Fibroblast of pulmonary artery (primary cell): ENCODE results near the gene LMF1.

Source experiments
- DNase-seq: peaks from one replicate; pipeline ENCODE4 v3.0.0-alpha.2; 2010; ENCODE audit warnings: low read depth
- H3K4me3 ChIP-seq: replicated peaks from 2 replicates; pipeline ENCODE4 v1.5.1; 2011; ENCODE audit warnings: low read depth, mild to moderate bottlenecking, control low read depth, low read length, moderate library complexity
- TF ChIP-seq, protein P1 (sequence below): IDR thresholded peaks from 2 replicates; pipeline ENCODE4 v1.5.1; 2011; ENCODE audit warnings: mild to moderate bottlenecking, control low read depth, low read length, inconsistent platforms; ENCODE audit errors: missing control alignments

LMF1 gene

DNA sequence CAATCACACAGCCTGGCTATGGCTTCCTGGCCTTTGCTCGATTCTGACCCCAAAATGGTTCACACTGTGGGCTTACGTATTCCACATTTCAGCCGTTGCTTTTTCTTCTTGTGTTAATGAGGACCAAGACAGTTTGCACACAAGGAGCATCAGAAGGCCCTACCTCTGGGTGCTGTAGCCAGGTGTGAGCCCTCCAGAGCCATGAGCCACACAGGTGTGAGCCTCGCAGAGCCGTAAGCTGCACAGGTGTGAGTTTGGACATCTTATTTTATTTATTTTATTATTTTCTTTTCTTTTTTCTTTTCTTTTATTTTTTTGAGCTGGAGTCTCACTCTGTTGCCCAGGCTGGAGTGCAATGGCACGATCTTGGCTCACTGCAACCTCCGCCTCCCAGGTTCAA is 70.6 kb downstream of the LMF1 start:
- TF ChIP-seq, protein P1, sequence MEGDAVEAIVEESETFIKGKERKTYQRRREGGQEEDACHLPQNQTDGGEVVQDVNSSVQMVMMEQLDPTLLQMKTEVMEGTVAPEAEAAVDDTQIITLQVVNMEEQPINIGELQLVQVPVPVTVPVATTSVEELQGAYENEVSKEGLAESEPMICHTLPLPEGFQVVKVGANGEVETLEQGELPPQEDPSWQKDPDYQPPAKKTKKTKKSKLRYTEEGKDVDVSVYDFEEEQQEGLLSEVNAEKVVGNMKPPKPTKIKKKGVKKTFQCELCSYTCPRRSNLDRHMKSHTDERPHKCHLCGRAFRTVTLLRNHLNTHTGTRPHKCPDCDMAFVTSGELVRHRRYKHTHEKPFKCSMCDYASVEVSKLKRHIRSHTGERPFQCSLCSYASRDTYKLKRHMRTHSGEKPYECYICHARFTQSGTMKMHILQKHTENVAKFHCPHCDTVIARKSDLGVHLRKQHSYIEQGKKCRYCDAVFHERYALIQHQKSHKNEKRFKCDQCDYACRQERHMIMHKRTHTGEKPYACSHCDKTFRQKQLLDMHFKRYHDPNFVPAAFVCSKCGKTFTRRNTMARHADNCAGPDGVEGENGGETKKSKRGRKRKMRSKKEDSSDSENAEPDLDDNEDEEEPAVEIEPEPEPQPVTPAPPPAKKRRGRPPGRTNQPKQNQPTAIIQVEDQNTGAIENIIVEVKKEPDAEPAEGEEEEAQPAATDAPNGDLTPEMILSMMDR: no peak
- no peak for DNase-seq
- no peak overlapping the region for H3K4me3 ChIP-seq

DNA sequence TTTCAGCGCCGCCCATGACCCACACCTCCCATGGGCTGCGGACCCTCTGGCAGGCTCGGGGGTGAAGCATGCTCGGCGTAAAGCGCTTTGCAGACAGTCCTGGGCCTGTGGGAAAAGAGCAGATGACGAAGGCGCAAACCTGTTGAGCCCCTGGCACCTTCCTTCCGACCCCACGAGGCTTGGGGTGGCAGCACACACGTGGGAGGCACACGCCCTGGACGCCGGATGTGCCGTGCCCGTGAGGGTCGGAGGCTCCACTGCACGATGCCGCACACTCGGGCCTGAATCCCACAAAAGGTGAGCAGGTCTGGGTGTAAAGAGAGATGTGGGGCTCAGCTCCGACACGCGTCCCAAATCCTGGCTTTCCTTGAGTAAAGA is 71.1 kb downstream of the LMF1 start:
- no peak overlapping the region for H3K4me3 ChIP-seq
- no peak for DNase-seq
- TF ChIP-seq, protein P1: no peak

DNA sequence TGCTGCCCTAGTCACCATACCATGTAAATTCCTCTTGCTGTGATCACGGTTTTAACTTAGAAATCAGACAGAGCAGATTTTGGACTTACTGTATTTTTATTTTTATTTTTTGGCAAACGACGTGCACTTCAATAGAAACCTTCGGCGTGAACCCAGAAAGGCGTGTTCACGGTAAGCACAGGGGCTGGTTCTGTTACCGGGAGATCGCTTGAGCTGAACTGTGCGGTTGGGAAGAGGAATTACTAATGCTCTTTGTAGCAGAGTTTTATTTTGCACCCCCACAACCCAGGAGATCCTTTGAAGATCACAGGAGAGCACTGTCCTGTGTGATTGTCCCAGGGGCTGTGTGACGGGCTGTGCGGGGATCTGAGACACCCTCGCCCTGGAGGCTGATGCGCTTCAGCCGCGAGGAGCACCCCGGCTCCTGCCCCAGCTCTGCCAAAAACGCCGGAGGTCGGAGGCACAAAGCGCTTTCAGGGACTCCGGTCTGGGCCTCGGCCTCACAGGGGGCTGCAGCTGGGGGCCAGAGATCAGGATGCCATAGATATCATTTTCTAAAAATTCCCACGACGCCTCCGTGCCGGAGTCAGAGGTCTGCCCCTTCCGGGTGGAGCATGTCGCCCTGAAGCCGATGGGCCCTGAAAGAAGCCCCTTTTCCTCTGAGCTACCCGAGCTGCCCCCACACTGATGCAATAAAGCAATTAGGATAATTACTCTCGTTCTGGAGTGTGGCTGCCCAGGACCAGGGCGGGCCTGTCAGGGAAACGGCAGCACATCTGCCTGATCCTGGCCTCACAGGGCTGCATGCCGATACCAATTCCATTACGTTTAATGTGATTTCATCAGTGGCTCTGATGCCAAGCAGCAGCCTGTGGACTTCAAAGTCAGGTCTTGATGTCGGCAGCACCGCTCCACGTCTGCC is 71.8 kb downstream of the LMF1 start:
- DNase-seq: no peak
- no peak overlapping the region for H3K4me3 ChIP-seq
- TF ChIP-seq, protein P1: no peak

DNA sequence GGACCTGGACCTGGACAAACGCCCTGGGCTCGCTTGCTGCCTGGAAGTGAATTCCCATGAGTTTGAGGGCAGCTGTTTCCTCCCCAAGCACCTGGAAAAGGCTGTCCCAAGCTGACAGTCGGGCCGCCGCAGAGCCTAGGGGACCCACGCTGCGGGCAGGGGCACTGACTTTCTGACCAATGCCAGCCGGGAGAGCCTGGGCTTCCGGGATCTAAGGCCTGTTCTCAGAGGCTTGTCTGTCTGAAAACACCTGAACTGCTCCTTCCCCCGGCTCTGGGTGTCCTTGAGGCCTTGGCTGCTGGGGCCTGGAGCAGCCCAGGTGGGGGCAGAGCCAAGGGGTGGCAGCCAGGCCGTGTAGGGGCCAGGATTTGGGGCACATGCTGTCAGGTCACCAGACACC is 72.6 kb downstream of the LMF1 start:
- no peak overlapping the region for H3K4me3 ChIP-seq
- TF ChIP-seq, protein P1: no peak
- no peak for DNase-seq

DNA sequence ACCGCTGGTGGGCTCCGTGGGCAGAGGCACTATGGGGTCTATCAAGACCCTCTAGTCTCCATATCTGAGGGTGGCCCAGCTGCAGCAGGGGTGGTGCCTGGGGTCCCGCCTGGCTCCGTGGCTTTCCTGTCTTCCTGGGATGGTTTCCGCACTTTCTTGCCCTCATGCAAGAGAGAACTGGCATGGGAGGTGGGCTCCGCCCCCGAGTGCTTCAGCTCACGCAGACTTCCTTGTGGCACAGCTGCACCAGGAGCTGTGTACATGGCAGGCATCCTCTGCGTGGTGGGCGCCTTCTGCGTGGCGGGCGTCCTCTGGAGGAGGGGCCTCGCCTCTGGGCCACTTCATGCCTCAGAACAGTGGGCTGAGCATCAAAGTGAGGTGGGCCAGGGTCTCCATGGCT is 73.1 kb downstream of the LMF1 start:
- TF ChIP-seq, protein P1: no peak
- H3K4me3 ChIP-seq: no peak overlapping the region
- no peak for DNase-seq

DNA sequence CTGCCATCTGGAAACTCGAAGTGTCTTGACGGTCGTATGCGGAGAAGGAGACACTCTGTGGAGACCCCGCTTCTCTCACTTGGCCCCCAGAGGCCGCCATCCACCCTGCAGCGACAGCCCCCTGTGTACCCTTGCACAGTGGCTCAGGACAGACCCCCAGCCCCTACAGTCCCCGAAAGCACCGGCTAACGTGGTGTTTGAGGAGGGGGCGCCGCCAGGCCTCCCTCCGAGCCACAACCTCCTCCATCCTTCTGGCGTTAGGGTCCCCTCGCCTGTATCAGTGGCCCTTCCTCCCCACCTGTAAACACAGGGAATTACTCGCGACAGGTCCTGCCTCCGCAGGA is 73.6 kb downstream of the LMF1 start:
- DNase-seq: no peak

More for the DNA sequence above, 73.6 kb downstream of the LMF1 start:
- TF ChIP-seq, protein P1: no peak
- no peak overlapping the region for H3K4me3 ChIP-seq
